PC-9 (cell line): ENCODE data around the gene RAP1B. TPM values are rescaled to one million over a fixed set of nuclear protein-coding genes. Genes with fewer than 3 reads are reported as not detected.

Experiments
- BruUV-seq: library from RNA; stranded (reverse); fragments of 400-500 nt; replicated peaks from 2 replicates; lab custom pipeline; 2021; lab: Mats Ljungman, UMichigan
- CTCF ChIA-PET: fragments of 300-600 bp; sonication (Branson Sonifier 250); formaldehyde crosslinking; loops from one replicate; lab custom pipeline; 2022; ENCODE audit warnings: antibody characterized with exemption; lab: Charles Lee
- POLR2A ChIA-PET: fragments of 300-600 bp; sonication (Branson Sonifier 250); formaldehyde crosslinking; loops from one replicate; lab custom pipeline; 2022; ENCODE audit warnings: antibody characterized with exemption; ENCODE audit not compliant: unreplicated experiment; lab: Charles Lee
- DNase-seq, 2 experiments: peaks; one replicate each; pipeline versions ENCODE4 v3.0.0 to v3.0.0-alpha.2; 2015 to 2022; ENCODE audit warnings: mixed read lengths in 1 of 2
- H2AFZ ChIP-seq: fragments of 200-600 bp; sonication (generic); 2 replicates; pipeline ENCODE4 v1.8.1; 2017; ENCODE audit warnings: antibody characterized with exemption
- H3F3A ChIP-seq: fragments of 200-600 bp; sonication (generic); 2 replicates; pipeline ENCODE4 v1.8.1; 2017; ENCODE audit warnings: antibody characterized with exemption, mild to moderate bottlenecking, low read depth; ENCODE audit not compliant: insufficient read depth
- H3K27ac ChIP-seq: fragments of 200-600 bp; sonication (generic); 2 replicates; pipeline ENCODE4 v1.6.1; 2016; ENCODE audit warnings: mixed run types
- H3K27me3 ChIP-seq: fragments of 200-600 bp; sonication (generic); 2 replicates; pipeline ENCODE4 v1.6.1; 2016; ENCODE audit warnings: low read depth, mixed run types; ENCODE audit not compliant: insufficient read depth
- H3K36me3 ChIP-seq: fragments of 200-600 bp; sonication (generic); 2 replicates; pipeline ENCODE4 v1.6.1; 2016; ENCODE audit warnings: low read depth, mixed run types
- H3K4me1 ChIP-seq: fragments of 200-600 bp; sonication (generic); replicated peaks from 2 replicates; pipeline ENCODE4 v1.6.1; 2016; ENCODE audit warnings: mixed run types; ENCODE audit not compliant: insufficient read depth
- H3K4me2 ChIP-seq: fragments of 200-600 bp; sonication (generic); 2 replicates; pipeline ENCODE4 v1.6.1; 2017; ENCODE audit warnings: mixed run types
- H3K4me3 ChIP-seq: fragments of 200-600 bp; sonication (generic); 2 replicates; pipeline ENCODE4 v1.6.1; 2016; ENCODE audit warnings: mixed run types
- H3K79me2 ChIP-seq: fragments of 200-600 bp; sonication (generic); 2 replicates; pipeline ENCODE4 v1.6.1; 2017; ENCODE audit warnings: low read depth, mixed run types
- H3K9me2 ChIP-seq: fragments of 200-600 bp; sonication (generic); 2 replicates; pipeline ENCODE4 v1.8.1; 2017; ENCODE audit warnings: mild to moderate bottlenecking; ENCODE audit not compliant: insufficient read depth
- H3K9me3 ChIP-seq: fragments of 200-600 bp; sonication (generic); 2 replicates; pipeline ENCODE4 v1.8.1; 2016; ENCODE audit warnings: low read depth; ENCODE audit not compliant: insufficient read depth
- H4K20me1 ChIP-seq: fragments of 200-600 bp; sonication (generic); 2 replicates; pipeline ENCODE4 v1.8.1; 2017; ENCODE audit not compliant: insufficient read depth
- CTCF ChIP-seq: fragments of 200-600 bp; sonication (generic); conservative IDR thresholded peaks from 2 replicates; pipeline ENCODE4 v1.6.1; 2017; ENCODE audit warnings: mixed run types, antibody characterized with exemption, mild to moderate bottlenecking, moderate library complexity
- EZH2 ChIP-seq: fragments of 200-600 bp; sonication (generic); IDR thresholded peaks from 2 replicates; pipeline ENCODE4 v1.8.0; 2017; ENCODE audit warnings: antibody characterized with exemption, low read depth
- intact Hi-C: fragments of 100-400 bp; cut with micrococcal nuclease; formaldehyde crosslinking; loops from one replicate; pipeline ENCODE4 v1.10.0; 2022; ENCODE audit not compliant: unreplicated experiment
- total RNA-seq: library from RNA; stranded (reverse); gene quantifications from 2 replicates; pipeline ENCODE4 v1.2.3, GENCODE V29; 2021

Gene RAP1B
- total RNA-seq, 1 experiment from 2014 or later, result 89.7 TPM

GRCh38 chr12:68585966-68586365, 24.7 kb upstream of the RAP1B start:
- H3K9me3 ChIP-seq, result peaks cover 16% of the 10 kb centered on the region
- H3K4me2 ChIP-seq, result no peak overlapping the region
- no peak for DNase-seq
- H3K4me3 ChIP-seq, result no peak overlapping the region
- intact Hi-C loops, result loop anchor here (2.0 kb wide), 1 partner anchor 25 kb away; the partner anchor contains the start of gene RAP1B
- H3K4me1 ChIP-seq, result peaks cover 19% of the 10 kb centered on the region
- no peak overlapping the region for H2AFZ ChIP-seq
- H4K20me1 ChIP-seq, result no peaks in the 10 kb centered on the region
- H3K27me3 ChIP-seq, result no peaks in the 10 kb centered on the region
- ChIA-PET POLR2A (no interaction called here), CTCF (no interaction called here)
- H3K9me2 ChIP-seq, result no peaks in the 10 kb centered on the region
- no peaks in the 10 kb centered on the region for H3K36me3 ChIP-seq
- H3K27ac ChIP-seq, result no peak overlapping the region
- TF ChIP-seq EZH2 (no peak), CTCF (no peak)
- H3K79me2 ChIP-seq, result no peaks in the 10 kb centered on the region
- H3F3A ChIP-seq, result no peaks in the 10 kb centered on the region
- no TSS peak for BruUV-seq

GRCh38 chr12:68587448-68587873, 23.2 kb upstream of the RAP1B start:
- ChIA-PET CTCF (no interaction called here), POLR2A (no interaction called here)
- no peaks in the 10 kb centered on the region for H3F3A ChIP-seq
- H2AFZ ChIP-seq, result no peak overlapping the region
- H3K4me3 ChIP-seq, result no peak overlapping the region
- no peaks in the 10 kb centered on the region for H3K9me2 ChIP-seq
- intact Hi-C loops, result no loop called here
- H3K36me3 ChIP-seq, result no peaks in the 10 kb centered on the region
- no peak overlapping the region for H3K4me2 ChIP-seq
- peaks cover 19% of the 10 kb centered on the region for H3K4me1 ChIP-seq
- no peaks in the 10 kb centered on the region for H4K20me1 ChIP-seq
- no peaks in the 10 kb centered on the region for H3K27me3 ChIP-seq
- DNase-seq, result no peak
- H3K9me3 ChIP-seq, result peaks cover 16% of the 10 kb centered on the region
- no peak for TF ChIP-seq EZH2
- no peak for TF ChIP-seq CTCF
- no peaks in the 10 kb centered on the region for H3K79me2 ChIP-seq
- no TSS peak for BruUV-seq
- no peak overlapping the region for H3K27ac ChIP-seq

- Histone ChIP-seq H3K79me2 (no peaks in the 10 kb centered on the region), H3K4me1 (peaks cover 12% of the 10 kb centered on the region), H3K4me2 (no peak overlapping the region), H3K9me2 (no peaks in the 10 kb centered on the region), H3K36me3 (no peaks in the 10 kb centered on the region), H3K9me3 (peaks cover 21% of the 10 kb centered on the region), H3K27ac (no peak overlapping the region), H4K20me1 (no peaks in the 10 kb centered on the region), H3F3A (no peaks in the 10 kb centered on the region), H3K27me3 (no peaks in the 10 kb centered on the region), H3K4me3 (no peak overlapping the region), H2AFZ (no peak overlapping the region)
- POLR2A ChIA-PET, result no interaction called here
- CTCF ChIA-PET, result no interaction called here
- intact Hi-C loops, result no loop called here
- no peak for DNase-seq
- BruUV-seq, result no TSS peak
- TF ChIP-seq EZH2, result no peak
Measured at GRCh38 chr12:68589194-68589593, 21.5 kb upstream of the RAP1B start.
